Liver (tissue), 9 donors: Measurements from ENCODE around the gene FAM83C. TPM values are rescaled to one million over a fixed set of nuclear protein-coding genes. Genes with fewer than 3 reads are reported as not detected.
A peak's percentile ranks its signal among the peaks of the same experiment; 100 is the strongest.

Experiments used
- DNase-seq: peaks from one replicate; pipeline ENCODE4 v3.0.0-alpha.2; 2017; ENCODE audit warnings: low spot score
- H3K27ac ChIP-seq, 2 donors: one replicate each; pipeline ENCODE4 v1.7.0; 2013; ENCODE audit warnings: inconsistent platforms in 2 of 2, low read length in 2 of 2, control low read depth in 1 of 2, low read depth in 1 of 2, mild to moderate bottlenecking in 1 of 2
- H3K27me3 ChIP-seq, 4 donors: one replicate each; pipeline versions ENCODE4 v1.6.1 to v1.7.0; 2013; ENCODE audit warnings: low read length in 3 of 4, inconsistent platforms in 1 of 4, mild to moderate bottlenecking in 1 of 4, moderate library complexity in 1 of 4; ENCODE audit not compliant: control insufficient read depth in 4 of 4, insufficient read depth in 4 of 4
- H3K36me3 ChIP-seq, 4 donors: one replicate each; pipeline versions ENCODE4 v1.6.1 to v1.7.0; 2013; ENCODE audit warnings: low read length in 3 of 4, mild to moderate bottlenecking in 3 of 4, low read depth in 1 of 4, moderate library complexity in 1 of 4; ENCODE audit not compliant: control insufficient read depth in 4 of 4, insufficient read depth in 3 of 4
- H3K4me1 ChIP-seq, 4 donors: one replicate each; pipeline versions ENCODE4 v1.6.1 to v1.7.0; 2013; ENCODE audit warnings: low read length in 3 of 4, mild to moderate bottlenecking in 3 of 4, moderate library complexity in 1 of 4; ENCODE audit not compliant: control insufficient read depth in 4 of 4, insufficient read depth in 4 of 4
- H3K4me3 ChIP-seq, 3 donors: one replicate each; pipeline versions ENCODE4 v1.6.1 to v1.7.0; 2013; ENCODE audit warnings: low read length in 3 of 3, control low read depth in 1 of 3, low read depth in 1 of 3, mild to moderate bottlenecking in 1 of 3
- H3K9ac ChIP-seq, 2 donors: one replicate each; pipeline ENCODE4 v1.7.0; 2013; ENCODE audit warnings: low read length in 2 of 2, mild to moderate bottlenecking in 2 of 2, moderate library complexity in 2 of 2, control low read depth in 1 of 2, low read depth in 1 of 2
- H3K9me3 ChIP-seq, 4 donors: one replicate each; pipeline versions ENCODE4 v1.6.1 to v1.7.0; 2013; ENCODE audit warnings: low read length in 3 of 4; ENCODE audit not compliant: control insufficient read depth in 4 of 4
- ATF3 ChIP-seq: IDR thresholded peaks from 2 replicates; pipeline ENCODE4 v1.6.1; 2016; ENCODE audit warnings: antibody characterized with exemption
- EGR1 ChIP-seq, 2 donors: IDR thresholded peaks; 2 replicates each; pipeline ENCODE4 v1.6.1; 2016 to 2018; ENCODE audit warnings: antibody characterized with exemption in 2 of 2, low read depth in 2 of 2
- FOXA1 ChIP-seq: IDR thresholded peaks from 2 replicates; pipeline ENCODE4 v1.6.1; 2016; ENCODE audit warnings: antibody characterized with exemption
- FOXA2 ChIP-seq: IDR thresholded peaks from 2 replicates; pipeline ENCODE4 v1.6.1; 2016; ENCODE audit warnings: antibody characterized with exemption
- HNF4A ChIP-seq, 2 donors: conservative IDR thresholded peaks; 2 replicates each; pipeline ENCODE4 v1.6.1; 2016; ENCODE audit warnings: antibody characterized with exemption in 2 of 2, mild to moderate bottlenecking in 2 of 2
- HNF4G ChIP-seq: IDR thresholded peaks from 2 replicates; pipeline ENCODE4 v1.6.1; 2016; ENCODE audit warnings: antibody characterized with exemption
- JUND ChIP-seq, 2 donors: IDR thresholded peaks; 2 replicates each; pipeline ENCODE4 v1.6.1; 2016; ENCODE audit warnings: antibody characterized with exemption in 2 of 2
- MAX ChIP-seq: IDR thresholded peaks from 2 replicates; pipeline ENCODE4 v1.6.1; 2016; ENCODE audit warnings: antibody characterized with exemption
- NR2F2 ChIP-seq: IDR thresholded peaks from 2 replicates; pipeline ENCODE4 v1.6.1; 2016; ENCODE audit warnings: antibody characterized with exemption
- RXRA ChIP-seq, 2 donors: IDR thresholded peaks; 2 replicates each; pipeline ENCODE4 v1.6.1; 2017 to 2018; ENCODE audit warnings: antibody characterized with exemption in 2 of 2, mild to moderate bottlenecking in 1 of 2
- SP1 ChIP-seq: IDR thresholded peaks from 2 replicates; pipeline ENCODE4 v1.6.1; 2018; ENCODE audit warnings: antibody characterized with exemption, mild to moderate bottlenecking
- TAF1 ChIP-seq: conservative IDR thresholded peaks from 2 replicates; pipeline ENCODE4 v1.6.1; 2016; ENCODE audit warnings: antibody characterized with exemption, mild to moderate bottlenecking
- YY1 ChIP-seq: IDR thresholded peaks from 2 replicates; pipeline ENCODE4 v1.6.1; 2016; ENCODE audit warnings: antibody characterized with exemption, mild to moderate bottlenecking
- ZBTB33 ChIP-seq: IDR thresholded peaks from 2 replicates; pipeline ENCODE4 v1.6.1; 2016; ENCODE audit warnings: antibody characterized with exemption
- WGBS: extraction: QIAGEN DNeasy Blood & Tissue Kit; methylation state at CpG from one replicate; pipeline ENCODE4 v1.1.7; 2013; 5-methylcytosine and 5-hydroxymethylcytosine counted together
- polyA plus RNA-seq, 2 donors: library from polyadenylated mRNA; stranded (reverse) in 1 of 2; unstranded in 1 of 2; fragments of 200-250 nt in 1 of 2; fragments of >200 nt in 1 of 2; fragmentation: Nextera tagmentation in 1 of 2; extraction: Ambion mirVana in 1 of 2; gene quantifications; one replicate each; pipeline versions ENCODE4 v1.2.1 to v1.2.3, GENCODE V29; 2013 to 2015
- total RNA-seq, 2 donors: library from RNA; depleted of rRNA; stranded (reverse); fragments of >200 nt; gene quantifications; one replicate each; pipeline ENCODE4 v1.2.3, GENCODE V29; 2014
- TF ChIP-seq, protein P1 (sequence below): IDR thresholded peaks from 2 replicates; pipeline ENCODE4 v1.6.1; 2016; ENCODE audit warnings: antibody characterized with exemption, mild to moderate bottlenecking
- TF ChIP-seq, protein P2 (sequence below): fragments of 150-350 bp; IDR thresholded peaks from 2 replicates; pipeline ENCODE4 v1.5.1; 2017; ENCODE audit warnings: improper control_type of control experiment, low read depth, low read length; ENCODE audit not compliant: missing input control
- donor health status: healthy.
- donor health status: healthy.
- donor health status: healthy.
- donor health status: healthy.
- donor health status: healthy.

Gene FAM83C
- total and polyA plus RNA-seq, 4 donors: 0.05 TPM; not detected in 3

GRCh38 chr20:35287509-35288324, 4.5 kb downstream of the FAM83C start:
- Histone ChIP-seq H3K9me3 (no peaks in the 10 kb centered on the region), H3K27me3 (no peaks in the 10 kb centered on the region), H3K9ac (no peak overlapping the region), H3K4me1 (peaks cover 8 to 31% (median 27%) of the 10 kb centered on the region in 4 donors), H3K36me3 (no peaks in the 10 kb centered on the region), H3K27ac (no peak overlapping the region), H3K4me3 (no peak overlapping the region)
- no peak for DNase-seq
- TF ChIP-seq, protein P1, sequence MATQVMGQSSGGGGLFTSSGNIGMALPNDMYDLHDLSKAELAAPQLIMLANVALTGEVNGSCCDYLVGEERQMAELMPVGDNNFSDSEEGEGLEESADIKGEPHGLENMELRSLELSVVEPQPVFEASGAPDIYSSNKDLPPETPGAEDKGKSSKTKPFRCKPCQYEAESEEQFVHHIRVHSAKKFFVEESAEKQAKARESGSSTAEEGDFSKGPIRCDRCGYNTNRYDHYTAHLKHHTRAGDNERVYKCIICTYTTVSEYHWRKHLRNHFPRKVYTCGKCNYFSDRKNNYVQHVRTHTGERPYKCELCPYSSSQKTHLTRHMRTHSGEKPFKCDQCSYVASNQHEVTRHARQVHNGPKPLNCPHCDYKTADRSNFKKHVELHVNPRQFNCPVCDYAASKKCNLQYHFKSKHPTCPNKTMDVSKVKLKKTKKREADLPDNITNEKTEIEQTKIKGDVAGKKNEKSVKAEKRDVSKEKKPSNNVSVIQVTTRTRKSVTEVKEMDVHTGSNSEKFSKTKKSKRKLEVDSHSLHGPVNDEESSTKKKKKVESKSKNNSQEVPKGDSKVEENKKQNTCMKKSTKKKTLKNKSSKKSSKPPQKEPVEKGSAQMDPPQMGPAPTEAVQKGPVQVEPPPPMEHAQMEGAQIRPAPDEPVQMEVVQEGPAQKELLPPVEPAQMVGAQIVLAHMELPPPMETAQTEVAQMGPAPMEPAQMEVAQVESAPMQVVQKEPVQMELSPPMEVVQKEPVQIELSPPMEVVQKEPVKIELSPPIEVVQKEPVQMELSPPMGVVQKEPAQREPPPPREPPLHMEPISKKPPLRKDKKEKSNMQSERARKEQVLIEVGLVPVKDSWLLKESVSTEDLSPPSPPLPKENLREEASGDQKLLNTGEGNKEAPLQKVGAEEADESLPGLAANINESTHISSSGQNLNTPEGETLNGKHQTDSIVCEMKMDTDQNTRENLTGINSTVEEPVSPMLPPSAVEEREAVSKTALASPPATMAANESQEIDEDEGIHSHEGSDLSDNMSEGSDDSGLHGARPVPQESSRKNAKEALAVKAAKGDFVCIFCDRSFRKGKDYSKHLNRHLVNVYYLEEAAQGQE: no peak
- TF ChIP-seq YY1 (no peak), HNF4G (no peak), FOXA2 (no peak), HNF4A (conservative IDR thresholded peaks at IDR 0.05) (no peak), ZBTB33 (no peak)
- WGBS: 91% methylated on average over 28 of the region's 28 CpGs

DNA sequence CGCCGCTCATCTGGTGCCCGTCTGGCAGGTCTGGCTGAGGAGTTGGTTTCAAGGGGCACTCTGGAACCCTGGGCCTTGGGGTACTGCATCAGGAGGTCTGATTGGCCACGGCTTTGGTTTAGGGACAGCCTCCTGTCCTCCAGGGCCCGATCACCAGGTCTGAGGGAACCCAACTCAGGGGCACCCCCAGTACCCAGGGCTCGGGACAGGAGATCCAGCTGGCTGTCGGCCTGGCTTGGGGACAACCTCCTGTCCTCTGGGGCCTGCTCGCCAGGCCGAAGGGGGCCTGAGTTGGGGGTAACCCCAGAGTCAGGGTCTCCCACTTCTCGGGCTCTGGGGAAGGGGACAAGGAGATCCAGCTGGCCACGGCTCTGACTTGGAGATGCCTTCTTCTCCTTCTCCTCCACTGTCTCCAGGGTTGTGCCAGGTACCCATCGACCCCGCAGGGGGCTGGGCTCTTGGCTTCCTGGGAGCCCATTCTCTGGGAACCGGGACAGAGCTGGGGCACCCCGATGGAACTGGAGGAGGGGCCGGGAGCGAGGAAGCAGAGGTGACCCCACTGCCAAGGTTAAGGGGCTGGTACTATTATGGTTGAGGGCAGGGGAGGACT, 5.2 kb downstream of the FAM83C start:
- peak overlapping the region in 1 of 2 donors; percentile 58 for H3K27ac ChIP-seq
- TF ChIP-seq FOXA1 (no peak), FOXA2 (no peak), NR2F2 (no peak), EGR1 (IDR thresholded peaks at IDR 0.05; ENCODE audit: low read depth in 2 of 2) (no peak), RXRA (IDR thresholded peaks at IDR 0.05) (no peak), JUND (IDR thresholded peaks at IDR 0.05) (no peak), TAF1 (no peak), HNF4G (no peak), SP1 (no peak), YY1 (no peak), ZBTB33 (no peak), MAX (no peak), ATF3 (no peak), HNF4A (conservative IDR thresholded peaks at IDR 0.05) (no peak)
- TF ChIP-seq, protein P1: no peak
- TF ChIP-seq, protein P2, sequence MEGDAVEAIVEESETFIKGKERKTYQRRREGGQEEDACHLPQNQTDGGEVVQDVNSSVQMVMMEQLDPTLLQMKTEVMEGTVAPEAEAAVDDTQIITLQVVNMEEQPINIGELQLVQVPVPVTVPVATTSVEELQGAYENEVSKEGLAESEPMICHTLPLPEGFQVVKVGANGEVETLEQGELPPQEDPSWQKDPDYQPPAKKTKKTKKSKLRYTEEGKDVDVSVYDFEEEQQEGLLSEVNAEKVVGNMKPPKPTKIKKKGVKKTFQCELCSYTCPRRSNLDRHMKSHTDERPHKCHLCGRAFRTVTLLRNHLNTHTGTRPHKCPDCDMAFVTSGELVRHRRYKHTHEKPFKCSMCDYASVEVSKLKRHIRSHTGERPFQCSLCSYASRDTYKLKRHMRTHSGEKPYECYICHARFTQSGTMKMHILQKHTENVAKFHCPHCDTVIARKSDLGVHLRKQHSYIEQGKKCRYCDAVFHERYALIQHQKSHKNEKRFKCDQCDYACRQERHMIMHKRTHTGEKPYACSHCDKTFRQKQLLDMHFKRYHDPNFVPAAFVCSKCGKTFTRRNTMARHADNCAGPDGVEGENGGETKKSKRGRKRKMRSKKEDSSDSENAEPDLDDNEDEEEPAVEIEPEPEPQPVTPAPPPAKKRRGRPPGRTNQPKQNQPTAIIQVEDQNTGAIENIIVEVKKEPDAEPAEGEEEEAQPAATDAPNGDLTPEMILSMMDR: no peak

More for the DNA sequence above, 5.2 kb downstream of the FAM83C start:
- Histone ChIP-seq H3K4me3 (no peak overlapping the region), H3K36me3 (peaks cover 0 to 3% (median 0%) of the 10 kb centered on the region in 4 donors), H3K9me3 (no peaks in the 10 kb centered on the region), H3K9ac (no peak overlapping the region), H3K4me1 (peaks cover 8 to 31% (median 27%) of the 10 kb centered on the region in 4 donors), H3K27me3 (no peaks in the 10 kb centered on the region)
- 91% methylated on average over 17 of the region's 17 CpGs for WGBS
- DNase-seq: no peak
